Activated naive CD4-positive, alpha-beta T cell treated with anti-CD3 and anti-CD28 coated beads, Interleukin-2, amount 50 U/mL, for 16 hours (primary cell): ENCODE results near the gene PRR35.

Experiments
- DNase-seq: peaks from one replicate; pipeline ENCODE4 v3.0.0-alpha.2; 2020

The PRR35 gene

GRCh38 chr16:582218-582613 lies 22.0 kb downstream of the PRR35 start:
- no peak for DNase-seq

- DNase-seq: no peak
These were observed 22.6 kb downstream of the PRR35 start for GRCh38 chr16:582614-583331.

GRCh38 chr16:583470-583814 lies 23.2 kb downstream of the PRR35 start:
- DNase-seq: no peak

- no peak for DNase-seq
These were observed 23.8 kb downstream of the PRR35 start for GRCh38 chr16:583815-584591.

GRCh38 chr16:585351-585750 lies 25.2 kb downstream of the PRR35 start:
- no peak for DNase-seq

- DNase-seq: no peak
These were observed 26.0 kb downstream of the PRR35 start for GRCh38 chr16:586047-586644.

GRCh38 chr16:586645-587590 lies 26.7 kb downstream of the PRR35 start:
- DNase-seq: no peak

GRCh38 chr16:588639-588888 lies 28.4 kb downstream of the PRR35 start:
- DNase-seq: no peak

- peak; percentile 97 for DNase-seq
These were observed 28.9 kb downstream of the PRR35 start for GRCh38 chr16:588889-589657.

- DNase-seq: peak; percentile 99
These were observed 29.5 kb downstream of the PRR35 start, which contains the start of gene RAB40C for GRCh38 chr16:589658-590187. RAB40C (plus strand) TSS chr16:590066; CDS start chr16:590292, 226 bp downstream.

- DNase-seq: no peak
These were observed 30.1 kb downstream of the PRR35 start for GRCh38 chr16:590188-590814.

- DNase-seq: no peak
These were observed 30.6 kb downstream of the PRR35 start for GRCh38 chr16:590815-591200.

GRCh38 chr16:591231-591630 lies 31.0 kb downstream of the PRR35 start:
- DNase-seq: no peak

GRCh38 chr16:591892-592517 lies 31.8 kb downstream of the PRR35 start:
- DNase-seq: no peak

- no peak for DNase-seq
These were observed 32.5 kb downstream of the PRR35 start for GRCh38 chr16:592518-593306.

GRCh38 chr16:593406-593805 lies 33.2 kb downstream of the PRR35 start:
- DNase-seq: no peak

GRCh38 chr16:593807-594206 lies 33.6 kb downstream of the PRR35 start:
- DNase-seq: no peak

- no peak for DNase-seq
These were observed 34.9 kb downstream of the PRR35 start for GRCh38 chr16:595094-595528.

- DNase-seq: no peak
These were observed 35.9 kb downstream of the PRR35 start for GRCh38 chr16:595942-596735.

GRCh38 chr16:596736-597060 lies 36.5 kb downstream of the PRR35 start:
- no peak for DNase-seq
